OCI-LY3 (cell line): ENCODE measurements around the gene CD63.
"Not testable (repeated sequence)": the region's sequence is repeated elsewhere in the genome, so short reads cannot be mapped to it uniquely, and the experiment has no call there.

Source experiments
- H2AFZ ChIP-seq: fragments of 200-600, 300-600 bp; shearing (Covaris generic); 2 replicates; pipeline ENCODE4 v1.6.0; 2014; ENCODE audit warnings: antibody characterized with exemption, low read depth, low read length
- H3K27ac ChIP-seq: fragments of 200-600, 300-600 bp; sonication (generic); 2 replicates; pipeline ENCODE4 v1.5.1; 2014; ENCODE audit warnings: mild to moderate bottlenecking, low read length, moderate library complexity, mixed read lengths
- H3K27me3 ChIP-seq: fragments of 200-600, 300-600 bp; sonication (generic); 2 replicates; pipeline ENCODE4 v1.6.1; 2014; ENCODE audit warnings: low read depth, low read length, mixed read lengths
- H3K36me3 ChIP-seq: fragments of 200-600, 300-600 bp; sonication (generic); replicated peaks from 2 replicates; pipeline ENCODE3; 2014; ENCODE audit warnings: low read depth, low read length, mixed read lengths
- H3K4me1 ChIP-seq: fragments of 300-600, 200-600 bp; sonication (generic); 2 replicates; pipeline ENCODE4 v1.6.1; 2014; ENCODE audit warnings: low read length, mixed read lengths
- H3K4me2 ChIP-seq: fragments of 200-600, 300-600 bp; sonication (generic); 2 replicates; pipeline ENCODE4 v1.6.1; 2014; ENCODE audit warnings: low read length, mixed read lengths
- H3K4me3 ChIP-seq: fragments of 300-600, 200-600 bp; sonication (generic); 2 replicates; pipeline ENCODE4 v1.5.1; 2014; ENCODE audit warnings: antibody characterized with exemption, mild to moderate bottlenecking, low read length, moderate library complexity
- H3K79me2 ChIP-seq: fragments of 300-600, 200-600 bp; shearing (Covaris generic); 2 replicates; pipeline ENCODE4 v1.6.1; 2014; ENCODE audit warnings: mild to moderate bottlenecking, low read length, mixed read lengths
- H3K9ac ChIP-seq: fragments of 300-600, 200-600 bp; shearing (Covaris generic); 2 replicates; pipeline ENCODE4 v1.6.0; 2014; ENCODE audit warnings: mild to moderate bottlenecking, low read length, moderate library complexity
- H3K9me3 ChIP-seq: fragments of 200-600, 300-600 bp; shearing (Covaris generic); 2 replicates; pipeline ENCODE4 v1.6.1; 2014; ENCODE audit warnings: low read length, mixed read lengths; ENCODE audit not compliant: insufficient read depth
- H4K20me1 ChIP-seq: fragments of 200-600, 300-600 bp; sonication (generic); 2 replicates; pipeline ENCODE4 v1.6.1; 2016; ENCODE audit warnings: low read length, mixed read lengths; ENCODE audit not compliant: insufficient read depth
- CTCF ChIP-seq: fragments of 200-600, 300-600 bp; sonication (generic); IDR thresholded peaks from 2 replicates; pipeline ENCODE4 v1.5.1; 2014; ENCODE audit warnings: antibody characterized with exemption, low read length, low read depth
- EZH2phosphoT487 ChIP-seq: fragments of 200-600 bp; shearing (Covaris generic); IDR thresholded peaks from 2 replicates; pipeline ENCODE4 v1.6.1; 2018; ENCODE audit warnings: antibody characterized with exemption, mixed run types, low read depth

Gene CD63

GRCh38 chr12:55765736-55766290 lies 37.0 kb upstream of the CD63 start:
- Histone ChIP-seq H3K9me3 (no peaks in the 10 kb centered on the region), H4K20me1 (no peaks in the 10 kb centered on the region), H3K27ac (no peak overlapping the region), H3K79me2 (0 out of 2 replicates have a peak, but pooled peaks cover 7% of the 10 kb centered on the region), H3K27me3 (no peaks in the 10 kb centered on the region), H3K4me2 (no peak overlapping the region), H3K9ac (no peak overlapping the region), H3K4me3 (no peak overlapping the region), H3K4me1 (no peaks in the 10 kb centered on the region), H2AFZ (no peak overlapping the region), H3K36me3 (peaks cover 33% of the 10 kb centered on the region)
- TF ChIP-seq CTCF (no peak), EZH2phosphoT487 (no peak)

DNA sequence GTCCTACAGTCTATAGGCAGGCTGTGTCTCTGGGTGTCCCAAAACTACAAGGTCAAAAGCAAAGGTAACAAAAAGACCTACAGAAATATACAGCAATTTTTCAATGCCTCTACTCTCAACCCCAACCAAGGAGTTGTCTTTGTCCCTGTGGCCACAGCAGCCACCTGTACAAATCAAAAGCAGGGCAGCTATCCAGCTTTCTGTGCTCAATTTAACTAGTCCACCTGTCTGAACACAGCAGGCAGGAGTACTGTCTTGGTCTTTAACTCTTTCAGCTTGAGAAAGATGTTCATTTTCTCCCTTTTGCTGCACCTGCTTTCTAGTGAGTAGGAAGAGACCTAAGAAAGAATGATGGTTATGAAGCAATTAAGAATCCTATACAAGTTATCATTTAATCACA lies 33.8 kb upstream of the CD63 start:
- Histone ChIP-seq H3K9ac (no peak overlapping the region), H3K27ac (no peak overlapping the region), H3K27me3 (no peaks in the 10 kb centered on the region), H3K36me3 (peaks cover 40% of the 10 kb centered on the region), H4K20me1 (no peaks in the 10 kb centered on the region), H3K79me2 (0 out of 2 replicates have a peak, but pooled peaks cover 7% of the 10 kb centered on the region), H3K9me3 (no peaks in the 10 kb centered on the region), H2AFZ (no peak overlapping the region), H3K4me3 (no peak overlapping the region), H3K4me1 (no peaks in the 10 kb centered on the region), H3K4me2 (no peak overlapping the region)
- no peak for TF ChIP-seq CTCF
- TF ChIP-seq EZH2phosphoT487: no peak

DNA sequence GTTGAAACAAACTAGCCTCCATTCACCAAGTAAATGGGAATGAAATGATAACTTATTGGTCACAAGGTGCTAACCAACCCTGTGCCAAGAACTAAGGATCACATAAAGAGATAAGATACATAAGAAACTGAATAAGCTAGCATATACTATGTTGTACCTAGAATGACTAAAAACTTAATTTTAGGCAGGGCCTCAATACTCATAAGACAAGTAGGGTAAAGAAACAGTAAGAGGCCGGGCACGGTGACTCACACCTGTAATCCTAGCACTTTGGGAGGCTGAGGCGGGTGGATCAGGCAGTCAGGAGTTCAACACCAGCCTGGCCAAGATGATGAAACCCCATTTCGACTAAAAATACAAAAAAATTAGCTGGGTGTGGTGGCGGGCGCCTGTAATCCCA lies 31.9 kb upstream of the CD63 start:
- Histone ChIP-seq H3K27ac (no peak overlapping the region), H3K9me3 (no peaks in the 10 kb centered on the region), H2AFZ (no peak overlapping the region), H3K27me3 (no peaks in the 10 kb centered on the region), H3K36me3 (peaks cover 39% of the 10 kb centered on the region), H3K4me3 (no peak overlapping the region), H3K4me1 (no peaks in the 10 kb centered on the region), H4K20me1 (no peaks in the 10 kb centered on the region), H3K4me2 (no peak overlapping the region), H3K79me2 (0 out of 2 replicates have a peak, but pooled peaks cover 3% of the 10 kb centered on the region), H3K9ac (no peak overlapping the region)
- TF ChIP-seq EZH2phosphoT487: no peak
- TF ChIP-seq CTCF: no peak

GRCh38 chr12:55758575-55758974 lies 29.8 kb upstream of the CD63 start:
- H2AFZ ChIP-seq, H3K27ac ChIP-seq, H4K20me1 ChIP-seq, H3K9me3 ChIP-seq, H3K79me2 ChIP-seq, H3K27me3 ChIP-seq, H3K4me1 ChIP-seq, H3K4me3 ChIP-seq, H3K9ac ChIP-seq, H3K4me2 ChIP-seq: not testable (repeated sequence)
- H3K36me3 ChIP-seq: peaks cover 51% of the 10 kb centered on the region

GRCh38 chr12:55757701-55758100 lies 28.9 kb upstream of the CD63 start:
- no peak overlapping the region for H3K27ac ChIP-seq
- no peak overlapping the region for H2AFZ ChIP-seq
- no peaks in the 10 kb centered on the region for H3K4me1 ChIP-seq
- no peak for TF ChIP-seq CTCF
- H3K4me3 ChIP-seq: no peak overlapping the region
- H4K20me1 ChIP-seq: no peaks in the 10 kb centered on the region
- H3K79me2 ChIP-seq: no peaks in the 10 kb centered on the region
- H3K4me2 ChIP-seq: no peak overlapping the region
- peaks cover 56% of the 10 kb centered on the region for H3K36me3 ChIP-seq
- H3K9ac ChIP-seq: no peak overlapping the region
- no peaks in the 10 kb centered on the region for H3K27me3 ChIP-seq
- H3K9me3 ChIP-seq: no peaks in the 10 kb centered on the region
